ENCODE results near the gene CBR3.
"Not testable (repeated sequence)": the region's sequence is repeated elsewhere in the genome, so short reads cannot be mapped to it uniquely, and the experiment has no call there.

CBR3 gene

DNA sequence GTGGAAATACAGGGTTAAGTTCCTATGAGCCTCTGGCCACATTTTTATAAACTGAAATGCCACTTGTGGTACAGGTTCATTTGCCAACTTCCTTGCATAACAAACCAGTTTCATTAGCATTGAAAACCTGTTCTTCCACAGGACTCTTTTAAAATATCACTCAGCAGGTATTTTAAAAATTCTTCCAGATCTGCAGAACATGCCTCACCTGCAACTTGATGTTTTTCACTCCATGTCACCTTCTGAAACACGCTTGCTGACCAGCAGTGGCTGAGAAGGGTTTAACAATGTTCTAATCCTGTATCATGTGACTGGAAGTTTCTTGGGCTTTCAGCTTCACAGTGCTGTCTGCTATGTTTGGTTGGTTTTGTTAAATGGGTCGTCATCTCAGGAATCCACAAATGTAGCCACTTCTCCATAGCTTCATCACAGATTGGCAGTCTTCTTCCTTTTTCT lies 17.6 kb upstream of the CBR3 start:
- DNase-seq (ENCODE audit: low read depth in 2 of 2): no peak

DNA sequence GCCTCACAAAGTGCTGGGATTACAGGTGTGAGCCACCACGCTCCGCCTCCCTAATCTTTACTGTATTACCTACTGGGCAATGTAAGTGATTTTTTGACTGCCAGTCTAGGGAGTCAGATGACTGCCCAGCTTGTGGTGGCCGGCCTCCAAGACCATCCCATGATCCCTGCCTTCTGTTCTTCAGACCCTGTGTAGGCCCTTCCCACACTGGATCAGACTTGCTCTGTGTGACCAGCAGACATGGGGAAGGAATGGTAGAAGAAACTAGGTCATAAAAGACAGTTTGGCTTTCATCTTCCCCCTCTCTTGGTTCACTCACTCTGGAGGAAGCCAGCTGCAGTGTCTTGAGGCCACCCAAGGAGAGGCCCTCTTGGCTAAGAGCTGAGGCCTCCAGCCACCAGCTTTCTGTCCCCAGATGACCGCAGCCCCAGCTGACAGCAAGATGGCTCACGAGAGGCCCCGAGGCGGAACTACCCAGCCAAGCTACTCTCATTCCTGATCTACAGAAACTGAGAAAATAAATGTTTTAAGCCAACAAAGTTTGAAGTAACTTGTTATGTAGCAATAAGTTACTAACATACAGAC lies 14.5 kb upstream of the CBR3 start:
- no peak for DNase-seq (ENCODE audit: low read depth in 2 of 2)

GRCh38 chr21:36122977-36123376 lies 11.9 kb upstream of the CBR3 start:
- no peak for DNase-seq (ENCODE audit: low read depth in 2 of 2)

GRCh38 chr21:36124395-36124794 lies 10.5 kb upstream of the CBR3 start:
- DNase-seq (ENCODE audit: low read depth in 2 of 2): no peak

DNA sequence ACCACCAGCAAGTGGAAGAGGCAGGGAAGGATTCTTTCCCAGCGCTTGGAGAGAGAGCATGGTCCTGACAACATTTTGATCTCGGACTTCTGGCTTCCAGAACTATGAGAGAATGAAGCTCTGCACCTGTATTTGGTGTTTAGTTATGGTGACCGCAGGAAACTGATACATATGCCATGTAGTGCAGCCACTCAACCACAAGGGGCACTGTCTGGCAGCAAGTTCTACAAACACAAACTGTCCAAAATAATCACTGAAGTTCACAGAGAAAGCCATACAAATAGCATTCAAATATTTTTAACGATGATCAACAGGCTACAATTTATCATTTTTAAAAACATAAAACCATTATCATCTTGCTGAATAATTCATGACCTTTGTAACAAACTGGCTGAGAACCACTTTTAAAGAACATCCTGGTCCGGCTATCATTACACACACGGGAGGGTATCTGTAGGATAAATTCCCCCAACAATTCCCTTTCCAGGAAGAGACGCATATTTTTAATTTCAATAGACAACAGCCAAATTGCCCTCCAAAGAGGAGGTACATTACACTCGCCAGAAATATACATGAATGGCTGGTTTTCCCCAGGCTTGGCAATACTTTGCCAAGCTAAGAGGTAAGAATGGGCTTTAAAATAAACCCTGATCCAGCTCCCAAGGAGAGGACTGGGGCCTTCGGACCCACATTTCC lies 9.2 kb upstream of the CBR3 start:
- DNase-seq (ENCODE audit: low read depth in 2 of 2): peak in 1 of 2 donors; percentile 49

DNA sequence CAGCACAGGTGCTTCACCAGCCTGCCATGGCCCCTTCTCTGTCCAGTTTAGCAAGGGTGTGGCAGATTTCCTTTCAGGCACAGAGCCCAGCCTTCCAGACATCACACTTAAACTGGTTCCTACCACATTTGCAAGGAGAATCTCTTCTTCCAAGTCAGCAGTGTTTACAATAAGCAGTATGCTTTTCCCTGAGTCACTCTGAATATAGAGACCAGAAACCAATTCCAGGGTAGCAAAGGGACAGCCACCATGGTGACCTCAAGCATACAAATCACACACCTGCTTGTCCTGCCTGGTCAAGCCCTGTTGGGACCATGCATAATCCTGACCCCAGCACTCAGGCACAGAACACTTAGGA lies 8.7 kb upstream of the CBR3 start:
- DNase-seq (ENCODE audit: low read depth in 2 of 2): no peak

DNA sequence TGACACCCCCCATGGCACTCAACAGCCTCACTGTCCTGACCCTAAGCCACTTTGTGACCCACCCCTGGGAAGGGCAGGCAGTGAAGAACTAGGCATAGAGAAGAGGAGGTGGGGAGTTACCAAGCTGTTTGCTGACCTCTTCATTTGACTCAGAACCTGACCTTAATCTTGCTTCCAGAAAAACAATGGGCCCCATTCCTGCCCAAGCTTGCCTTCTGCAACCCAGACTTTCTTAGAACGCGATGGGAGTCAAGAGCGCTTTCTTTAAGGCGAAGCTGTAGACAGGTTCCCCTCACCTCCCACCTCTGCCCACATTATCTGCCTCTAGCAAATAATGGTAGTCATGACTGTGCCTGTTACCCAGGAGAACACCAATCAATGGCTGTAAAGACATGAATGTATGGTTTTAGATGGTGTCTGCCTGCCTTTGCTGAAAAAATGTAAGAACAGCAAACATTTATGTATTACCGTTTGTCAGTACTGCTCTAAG lies 8.2 kb upstream of the CBR3 start:
- no peak for DNase-seq (ENCODE audit: low read depth in 2 of 2)

GRCh38 chr21:36127250-36127904 lies 7.5 kb upstream of the CBR3 start:
- no peak for DNase-seq (ENCODE audit: low read depth in 2 of 2)

DNA sequence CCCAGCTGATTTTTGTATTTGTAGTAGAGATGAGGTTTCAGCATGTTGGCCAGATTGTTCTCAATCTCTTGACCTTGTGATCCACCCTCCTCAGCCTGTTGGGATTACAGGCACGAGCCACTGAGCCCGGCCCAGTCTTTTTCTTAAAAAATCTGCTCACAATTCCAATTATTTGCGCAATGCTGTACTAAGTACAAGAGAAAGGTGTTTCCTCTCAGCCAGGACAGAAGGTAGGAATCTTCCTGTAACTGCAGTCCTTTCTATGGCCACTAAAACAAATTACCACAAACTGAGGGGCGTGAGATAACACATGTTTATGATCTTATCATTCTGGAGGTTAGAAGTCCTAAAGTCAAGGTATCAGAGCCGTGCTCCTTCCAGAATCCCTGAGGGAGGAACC lies 6.9 kb upstream of the CBR3 start:
- DNase-seq (ENCODE audit: low read depth in 2 of 2): no peak

DNA sequence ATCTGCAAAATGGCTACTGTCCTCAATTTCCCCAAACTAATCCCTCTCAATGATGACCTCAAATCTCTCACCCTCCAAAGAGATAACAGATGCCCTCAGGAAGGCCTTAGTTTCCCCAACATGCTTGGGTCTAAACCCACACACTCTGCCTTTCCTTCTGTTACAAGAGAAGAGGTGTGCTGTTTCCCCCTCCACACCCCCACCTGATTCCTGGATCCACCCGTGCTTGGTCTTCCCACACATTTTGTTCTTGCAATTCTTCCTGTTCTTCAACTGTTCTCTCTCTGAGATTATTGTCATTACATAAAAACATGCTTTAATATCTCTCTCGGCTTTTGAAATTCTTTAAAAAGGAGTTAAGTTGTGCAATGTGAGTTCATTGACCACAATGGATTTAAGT lies 5.7 kb upstream of the CBR3 start:
- no peak for DNase-seq (ENCODE audit: low read depth in 2 of 2)

DNA sequence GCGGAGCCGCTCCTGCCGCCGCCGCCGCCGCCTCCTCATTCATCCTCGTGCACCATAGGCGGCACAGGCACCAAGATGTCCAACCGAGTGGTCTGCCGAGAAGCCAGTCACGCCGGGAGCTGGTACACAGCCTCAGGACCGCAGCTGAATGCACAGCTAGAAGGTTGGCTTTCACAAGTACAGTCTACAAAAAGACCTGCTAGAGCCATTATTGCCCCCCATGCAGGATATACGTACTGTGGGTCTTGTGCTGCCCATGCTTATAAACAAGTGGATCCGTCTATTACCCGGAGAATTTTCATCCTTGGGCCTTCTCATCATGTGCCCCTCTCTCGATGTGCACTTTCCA lies 4.5 kb upstream of the CBR3 start:
- not testable (repeated sequence) for DNase-seq (ENCODE audit: low read depth in 2 of 2)

DNA sequence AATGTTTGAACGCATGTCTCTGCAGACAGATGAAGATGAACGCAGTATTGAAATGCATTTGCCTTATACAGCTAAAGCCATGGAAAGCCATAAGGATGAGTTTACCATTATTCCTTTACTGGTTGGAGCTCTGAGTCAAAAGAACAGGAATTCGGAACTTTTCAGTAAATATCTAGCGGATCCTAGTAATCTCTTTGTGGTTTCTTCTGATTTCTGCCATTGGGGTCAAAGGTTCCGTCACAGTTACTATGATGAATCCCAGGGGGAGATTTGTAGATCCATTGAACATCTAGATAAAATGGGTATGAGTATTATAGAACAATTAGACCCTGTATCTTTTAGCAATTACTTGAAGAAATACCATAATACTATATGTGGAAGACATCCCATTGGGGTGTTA lies 4.0 kb upstream of the CBR3 start:
- not testable (repeated sequence) for DNase-seq (ENCODE audit: low read depth in 2 of 2)

- no peak for DNase-seq (ENCODE audit: low read depth in 2 of 2)
These were observed 2.2 kb upstream of the CBR3 start for GRCh38 chr21:36132696-36133095.

GRCh38 chr21:36135391-36136102 lies 668 bp downstream of the CBR3 start:
- DNase-seq (ENCODE audit: low read depth in 2 of 2): peak in 1 of 2 donors; percentile 47

DNA sequence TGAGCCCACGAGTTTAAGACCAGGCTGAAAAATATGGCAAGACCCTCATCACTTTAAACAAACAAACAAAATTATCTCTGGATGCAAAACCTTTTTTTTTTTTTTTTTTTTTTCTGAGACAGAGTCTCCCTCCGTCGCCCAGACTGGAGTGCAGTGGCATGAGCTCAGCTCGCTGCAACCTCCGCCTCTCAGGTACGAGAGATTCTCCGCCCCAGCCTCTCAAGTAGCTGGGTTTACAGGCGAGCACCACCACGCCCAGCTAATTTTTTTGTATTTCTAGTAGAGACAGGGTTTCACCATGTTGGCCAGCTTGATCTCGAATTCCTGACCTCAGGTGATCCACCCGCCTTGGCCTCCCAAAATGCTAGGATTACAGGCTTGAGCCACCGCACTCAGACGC lies 4.9 kb downstream of the CBR3 start:
- DNase-seq (ENCODE audit: low read depth in 2 of 2): not testable (repeated sequence)

DNA sequence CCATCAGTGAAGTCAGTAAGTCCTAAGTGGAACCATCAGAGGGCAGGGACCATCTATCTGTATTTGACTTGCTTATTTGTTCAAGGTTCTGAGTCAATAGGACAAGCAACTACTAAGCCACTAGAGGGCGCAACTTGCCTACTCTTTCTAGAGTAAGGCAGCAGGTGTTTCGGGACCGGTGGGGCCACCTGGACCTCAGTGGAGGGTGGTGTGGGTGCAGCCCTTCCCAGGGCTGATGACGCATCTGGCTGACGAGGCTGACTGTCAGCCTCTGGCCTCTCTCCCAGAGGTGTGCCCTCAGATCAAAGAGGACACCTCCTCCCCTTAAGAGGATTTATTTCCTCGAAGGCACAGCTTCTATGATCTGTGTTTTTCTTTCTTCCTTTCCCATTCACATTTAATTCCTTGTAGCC lies 6.6 kb downstream of the CBR3 start:
- peak; percentile 82 to 86 for DNase-seq (ENCODE audit: low read depth in 2 of 2)

DNA sequence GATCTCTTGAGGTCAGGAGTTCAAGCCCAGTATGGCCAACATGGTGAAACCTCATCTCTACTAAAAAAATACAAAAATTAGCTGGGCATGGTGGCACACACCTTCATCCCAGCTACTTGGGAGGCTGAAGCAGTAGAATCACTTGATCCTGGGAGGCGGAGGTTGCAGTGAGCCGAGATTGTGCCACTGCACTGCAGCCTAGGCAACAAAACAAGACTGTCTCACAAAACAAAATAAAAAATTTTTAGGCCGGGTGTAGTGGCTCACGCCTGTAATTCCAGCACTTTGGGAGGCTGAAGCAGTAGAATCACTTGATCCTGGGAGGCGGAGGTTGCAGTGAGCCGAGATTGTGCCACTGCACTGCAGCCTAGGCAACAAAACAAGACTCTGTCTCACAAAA lies 9.4 kb downstream of the CBR3 start:
- not testable (repeated sequence) for DNase-seq (ENCODE audit: low read depth in 2 of 2)

- DNase-seq (ENCODE audit: low read depth in 2 of 2): no peak
These were observed 10.4 kb downstream of the CBR3 start for GRCh38 chr21:36145259-36145658.

GRCh38 chr21:36147911-36148310 lies 13.0 kb downstream of the CBR3 start:
- DNase-seq (ENCODE audit: low read depth in 2 of 2): no peak

DNA sequence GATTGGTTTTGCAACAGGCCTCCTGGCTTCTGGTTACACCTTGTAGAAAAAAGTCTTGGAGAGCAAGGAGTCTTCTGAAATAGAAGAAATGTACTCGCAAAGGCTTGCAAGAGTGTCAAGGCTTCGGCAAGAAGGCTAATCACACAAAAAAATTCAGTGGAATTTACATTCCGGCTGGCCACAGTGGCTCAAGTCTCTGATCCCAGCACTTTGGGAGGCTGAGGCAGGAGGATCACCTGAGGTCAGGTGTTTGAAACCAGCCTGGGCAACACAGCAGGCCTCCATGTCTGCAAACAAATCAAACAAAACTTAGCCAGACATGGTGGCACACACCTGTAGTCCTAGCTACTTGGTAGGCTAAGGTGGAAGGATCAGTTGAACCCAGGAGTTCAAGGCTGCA lies 14.0 kb downstream of the CBR3 start:
- no peak for DNase-seq (ENCODE audit: low read depth in 2 of 2)

DNA sequence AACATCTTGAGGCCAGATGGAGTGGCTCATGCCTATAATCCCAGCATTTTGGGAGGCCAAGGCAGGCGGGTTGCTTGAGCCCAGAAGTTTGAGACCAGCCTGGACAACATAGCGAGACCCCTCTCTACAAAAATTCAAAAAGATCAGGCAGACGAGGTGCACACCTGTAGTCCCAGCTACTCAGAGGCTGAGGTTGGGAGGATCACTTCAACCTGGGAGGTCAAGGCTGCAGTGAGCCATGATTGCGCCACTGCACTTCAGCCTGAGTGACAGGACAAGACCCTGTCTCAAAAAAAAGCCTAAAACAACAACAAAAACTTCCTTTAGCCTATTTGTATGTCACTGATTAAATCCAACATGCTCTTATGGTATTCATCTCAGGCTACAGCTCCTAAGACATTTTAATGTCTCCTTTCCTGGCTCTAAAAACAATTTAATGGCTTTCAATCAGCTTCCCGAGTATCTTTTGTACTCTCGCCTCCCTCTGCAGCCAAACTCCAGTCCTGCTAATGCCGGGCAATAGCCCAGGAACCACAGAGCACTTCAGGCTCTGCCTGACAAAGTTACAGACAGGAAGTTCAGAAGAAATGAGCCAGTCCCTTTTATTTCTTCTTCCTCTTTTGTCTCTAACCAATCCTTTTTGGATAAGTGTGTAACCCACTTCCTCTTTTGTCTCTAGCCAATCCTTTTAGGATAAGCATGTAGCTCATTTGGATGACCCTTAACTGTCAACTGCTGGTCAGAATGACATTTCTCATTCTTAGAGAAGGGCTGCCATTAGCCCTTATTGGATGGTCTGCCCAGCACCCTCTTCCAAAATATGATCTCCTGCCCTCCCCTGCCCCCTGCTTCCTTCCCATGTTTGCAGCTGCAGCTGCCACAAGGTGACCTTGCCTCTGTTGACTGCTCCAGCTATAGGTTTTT lies 15.2 kb downstream of the CBR3 start:
- DNase-seq (ENCODE audit: low read depth in 2 of 2): no peak
